ENCODE measurements around the gene SELENBP1.

DNA sequence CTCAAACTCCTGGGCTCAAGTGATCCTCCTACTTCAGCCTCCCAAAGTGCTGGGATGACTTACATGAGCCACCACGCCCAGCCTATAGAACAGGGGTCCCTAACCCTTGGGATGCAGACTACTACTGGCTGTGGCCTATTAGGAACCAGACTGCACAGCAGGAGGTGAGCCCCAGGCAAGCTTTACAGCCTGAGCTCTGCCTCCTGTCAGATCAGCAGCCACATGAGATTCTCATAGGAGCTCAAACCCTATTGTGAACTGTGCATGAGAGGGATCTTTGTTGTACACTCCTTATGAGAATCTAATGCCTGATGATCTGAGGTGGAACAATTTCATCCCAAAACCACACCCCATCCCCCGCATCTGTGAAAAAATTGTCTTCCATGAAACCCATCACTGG, 13.5 kb upstream of the SELENBP1 start:
- TF ChIP-seq TEAD4 (IDR thresholded peaks at IDR 0.05), result no peak
- TF ChIP-seq, protein P1, sequence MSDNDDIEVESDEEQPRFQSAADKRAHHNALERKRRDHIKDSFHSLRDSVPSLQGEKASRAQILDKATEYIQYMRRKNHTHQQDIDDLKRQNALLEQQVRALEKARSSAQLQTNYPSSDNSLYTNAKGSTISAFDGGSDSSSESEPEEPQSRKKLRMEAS (IDR thresholded peaks at IDR 0.05), result no peak
- no peak for TF ChIP-seq EP300 (IDR thresholded peaks at IDR 0.05; ENCODE audit: borderline replicate concordance)
- no peak for TF ChIP-seq YY1 (IDR thresholded peaks at IDR 0.05; ENCODE audit: low read depth)
- TF ChIP-seq ZBTB7A (IDR thresholded peaks at IDR 0.05; ENCODE audit: low read depth), result no peak
- TF ChIP-seq FOXM1 (IDR thresholded peaks at IDR 0.05; ENCODE audit: borderline replicate concordance, low read depth), result no peak
- TF ChIP-seq RAD21 (IDR thresholded peaks at IDR 0.05; ENCODE audit: low read depth), result no peak
- no peak for TF ChIP-seq CREB1 (IDR thresholded peaks at IDR 0.05; ENCODE audit: low read depth)
- no peak for TF ChIP-seq TCF12 (IDR thresholded peaks at IDR 0.05; ENCODE audit: low read depth)
- TF ChIP-seq EGR1 (IDR thresholded peaks at IDR 0.05), result no peak
- TF ChIP-seq NFIC (IDR thresholded peaks at IDR 0.05), result no peak
- no peak for TF ChIP-seq TAF1 (IDR thresholded peaks at IDR 0.05; ENCODE audit: low read depth)
